DND-41 (cell line): ENCODE measurements around the gene MICAL2.

Experiments used
- ATAC-seq: fragments of 200-7000 bp; cut with Tn5 transposase; 3 replicates; pipeline ENCODE4 v1.9.1; 2021; ENCODE audit warnings: low read depth; ENCODE audit not compliant: insufficient read depth
- DNase-seq: peaks from one replicate; pipeline ENCODE4 v3.0.0-alpha.2; 2020
- H2AFZ ChIP-seq: 2 replicates; pipeline ENCODE4 v1.6.0; 2012; ENCODE audit warnings: low read depth, low read length
- H3K27ac ChIP-seq: 2 replicates; pipeline ENCODE4 v1.5.1; 2012; ENCODE audit warnings: low read length, inconsistent platforms
- H3K27me3 ChIP-seq: fragments of 200-600 bp; sonication (generic); 2 replicates; pipeline ENCODE4 v1.6.0; 2012; ENCODE audit warnings: low read length, mild to moderate bottlenecking, inconsistent platforms; ENCODE audit not compliant: insufficient read depth, poor library complexity
- H3K36me3 ChIP-seq: 2 replicates; pipeline ENCODE4 v1.5.1; 2012; ENCODE audit warnings: low read length, inconsistent platforms; ENCODE audit not compliant: insufficient read depth
- H3K4me1 ChIP-seq: 2 replicates; pipeline ENCODE4 v1.5.1; 2012; ENCODE audit warnings: mild to moderate bottlenecking, low read length; ENCODE audit not compliant: insufficient read depth
- H3K4me2 ChIP-seq: 2 replicates; pipeline ENCODE4 v1.6.0; 2012; ENCODE audit warnings: mild to moderate bottlenecking, moderate library complexity, low read length, inconsistent platforms; ENCODE audit not compliant: insufficient read depth
- H3K4me3 ChIP-seq, 2 experiments: fragments of 200-600 bp in 1 of 2; shearing (Covaris generic) in 1 of 2; 2 replicates each; pipeline ENCODE4 v1.5.1; 2012 to 2016; ENCODE audit warnings: inconsistent platforms in 2 of 2, low read length in 2 of 2, mild to moderate bottlenecking in 2 of 2, low read depth in 1 of 2, moderate library complexity in 1 of 2
- H3K79me2 ChIP-seq: 2 replicates; pipeline ENCODE4 v1.6.0; 2012; ENCODE audit warnings: low read length, inconsistent platforms; ENCODE audit not compliant: insufficient read depth
- H3K9ac ChIP-seq: 2 replicates; pipeline ENCODE4 v1.6.0; 2012; ENCODE audit warnings: low read depth, mild to moderate bottlenecking, inconsistent platforms, low read length, moderate library complexity
- H3K9me3 ChIP-seq: 2 replicates; pipeline ENCODE4 v1.5.1; 2012; ENCODE audit warnings: low read length, moderate library complexity, mild to moderate bottlenecking, inconsistent platforms; ENCODE audit not compliant: insufficient read depth, severe bottlenecking
- H4K20me1 ChIP-seq: 2 replicates; pipeline ENCODE4 v1.6.0; 2012; ENCODE audit warnings: low read length; ENCODE audit not compliant: insufficient read depth
- EZH2 ChIP-seq: IDR thresholded peaks from 3 replicates; pipeline ENCODE4 v1.6.1; 2012; ENCODE audit warnings: borderline replicate concordance, low read depth, mild to moderate bottlenecking, moderate library complexity, low read length, inconsistent platforms; ENCODE audit not compliant: severe bottlenecking
- TF ChIP-seq, protein P1 (sequence below): IDR thresholded peaks from 2 replicates; pipeline ENCODE4 v1.5.1; 2012; ENCODE audit warnings: borderline replicate concordance, low read length, moderate library complexity, mild to moderate bottlenecking; ENCODE audit not compliant: poor library complexity, severe bottlenecking; ENCODE audit errors: extremely low read depth

The MICAL2 gene

DNA sequence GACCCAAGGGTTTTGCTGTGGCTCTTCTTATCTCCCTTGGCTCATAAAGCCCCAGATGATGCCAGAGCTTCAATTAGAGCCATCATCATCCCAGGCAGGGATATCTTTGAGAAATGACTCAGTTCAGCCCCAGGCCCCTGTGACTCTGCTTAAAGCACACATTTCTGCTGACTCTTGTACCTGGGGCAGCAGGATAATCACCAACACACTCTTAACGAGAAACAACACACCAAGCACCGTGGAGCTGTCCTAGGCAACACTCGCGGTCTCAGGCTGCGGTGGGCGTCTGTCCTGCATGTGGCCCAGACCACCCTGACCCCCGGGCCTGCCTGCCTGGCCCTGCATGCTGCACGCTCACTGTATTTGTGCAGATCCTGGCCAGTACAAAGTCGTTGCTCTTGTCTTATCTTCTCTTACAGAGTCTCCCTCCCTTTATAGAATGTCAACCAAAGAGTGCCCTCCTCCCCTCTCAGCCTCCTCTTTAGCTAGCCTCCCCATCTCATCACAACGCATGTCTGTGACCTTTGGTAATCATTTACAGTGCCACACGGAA, 152.8 kb downstream of the MICAL2 start:
- DNase-seq (no peak), ATAC-seq (no peak)
- TF ChIP-seq, protein P1, sequence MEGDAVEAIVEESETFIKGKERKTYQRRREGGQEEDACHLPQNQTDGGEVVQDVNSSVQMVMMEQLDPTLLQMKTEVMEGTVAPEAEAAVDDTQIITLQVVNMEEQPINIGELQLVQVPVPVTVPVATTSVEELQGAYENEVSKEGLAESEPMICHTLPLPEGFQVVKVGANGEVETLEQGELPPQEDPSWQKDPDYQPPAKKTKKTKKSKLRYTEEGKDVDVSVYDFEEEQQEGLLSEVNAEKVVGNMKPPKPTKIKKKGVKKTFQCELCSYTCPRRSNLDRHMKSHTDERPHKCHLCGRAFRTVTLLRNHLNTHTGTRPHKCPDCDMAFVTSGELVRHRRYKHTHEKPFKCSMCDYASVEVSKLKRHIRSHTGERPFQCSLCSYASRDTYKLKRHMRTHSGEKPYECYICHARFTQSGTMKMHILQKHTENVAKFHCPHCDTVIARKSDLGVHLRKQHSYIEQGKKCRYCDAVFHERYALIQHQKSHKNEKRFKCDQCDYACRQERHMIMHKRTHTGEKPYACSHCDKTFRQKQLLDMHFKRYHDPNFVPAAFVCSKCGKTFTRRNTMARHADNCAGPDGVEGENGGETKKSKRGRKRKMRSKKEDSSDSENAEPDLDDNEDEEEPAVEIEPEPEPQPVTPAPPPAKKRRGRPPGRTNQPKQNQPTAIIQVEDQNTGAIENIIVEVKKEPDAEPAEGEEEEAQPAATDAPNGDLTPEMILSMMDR = no peak
- no peak for TF ChIP-seq EZH2
- no peaks in the 10 kb centered on the region for H3K4me1 ChIP-seq
- H2AFZ ChIP-seq = no peak overlapping the region
- H3K9ac ChIP-seq = no peak overlapping the region
- H3K36me3 ChIP-seq = no peaks in the 10 kb centered on the region
- H3K27me3 ChIP-seq = no peaks in the 10 kb centered on the region
- no peak overlapping the region for H3K4me3 ChIP-seq
- H4K20me1 ChIP-seq = no peaks in the 10 kb centered on the region
- no peaks in the 10 kb centered on the region for H3K79me2 ChIP-seq
- no peaks in the 10 kb centered on the region for H3K9me3 ChIP-seq
- H3K4me2 ChIP-seq = no peak overlapping the region
- no peak overlapping the region for H3K27ac ChIP-seq

DNA sequence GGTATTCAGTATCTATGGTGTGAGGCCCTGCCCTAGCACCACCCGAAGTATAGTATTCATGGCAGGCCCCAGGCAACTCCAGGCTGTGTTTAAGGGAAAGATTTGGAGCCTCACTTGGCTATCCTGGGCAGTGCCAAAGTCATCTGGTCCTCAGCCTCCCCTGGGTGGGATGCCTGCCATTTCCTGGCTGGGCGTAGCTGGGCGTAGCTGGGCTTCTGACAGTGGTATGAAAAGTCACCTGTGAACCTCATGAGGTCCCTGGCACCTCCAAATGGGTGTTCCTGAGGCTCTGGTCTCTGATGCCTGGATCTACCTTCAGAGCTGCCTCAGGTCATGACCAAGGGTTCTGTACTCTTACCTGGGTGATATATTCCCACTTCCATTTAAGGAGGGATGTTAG, 154.0 kb downstream of the MICAL2 start:
- Histone ChIP-seq H4K20me1 (no peaks in the 10 kb centered on the region), H3K9me3 (no peaks in the 10 kb centered on the region), H3K9ac (no peak overlapping the region), H3K27ac (no peak overlapping the region), H3K36me3 (no peaks in the 10 kb centered on the region), H3K4me2 (no peak overlapping the region), H3K4me1 (0 out of 2 replicates have a peak, but pooled peaks cover 2% of the 10 kb centered on the region), H2AFZ (no peak overlapping the region), H3K79me2 (no peaks in the 10 kb centered on the region), H3K4me3 (no peak overlapping the region), H3K27me3 (no peaks in the 10 kb centered on the region)
- TF ChIP-seq, protein P1 = no peak
- no peak for TF ChIP-seq EZH2
- ATAC-seq (no peak), DNase-seq (no peak)

DNA sequence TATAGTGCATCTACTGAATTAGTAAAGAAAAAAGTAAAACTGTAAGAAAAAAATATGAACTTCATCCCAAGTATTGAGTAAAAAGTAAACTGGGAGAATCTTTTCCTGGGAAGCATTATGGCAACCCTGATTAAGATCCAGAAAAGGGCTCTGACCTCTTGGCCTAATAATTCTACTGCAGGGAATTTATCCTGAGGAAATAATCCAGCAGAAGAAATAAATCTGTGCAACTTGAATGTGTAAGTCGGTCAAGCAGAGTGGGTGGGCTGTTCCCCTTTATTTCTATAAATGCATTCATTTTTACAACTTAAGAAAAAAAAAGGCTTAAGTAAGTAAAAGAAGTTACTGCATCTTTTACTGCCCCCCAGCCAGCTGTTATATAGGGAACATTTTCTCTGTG, 155.7 kb downstream of the MICAL2 start:
- H3K4me2 ChIP-seq = no peak overlapping the region
- 0 out of 2 replicates have a peak, but pooled peaks cover 2% of the 10 kb centered on the region for H3K4me1 ChIP-seq
- no peaks in the 10 kb centered on the region for H3K9me3 ChIP-seq
- no peaks in the 10 kb centered on the region for H3K27me3 ChIP-seq
- no peaks in the 10 kb centered on the region for H4K20me1 ChIP-seq
- no peak overlapping the region for H2AFZ ChIP-seq
- H3K79me2 ChIP-seq = no peaks in the 10 kb centered on the region
- no peaks in the 10 kb centered on the region for H3K36me3 ChIP-seq
- no peak overlapping the region for H3K9ac ChIP-seq
- ATAC-seq = no peak
- no peak for DNase-seq
- H3K4me3 ChIP-seq = no peak overlapping the region
- no peak overlapping the region for H3K27ac ChIP-seq
- TF ChIP-seq EZH2 = no peak
- TF ChIP-seq, protein P1 = no peak
